Mucosa of descending colon (tissue), 3 donors: ENCODE data around the gene ATP2A2. TPM values are rescaled to one million over a fixed set of nuclear protein-coding genes. Genes with fewer than 3 reads are reported as not detected.
A peak's percentile ranks its signal among the peaks of the same experiment; 100 is the strongest.

Experiments used
- ATAC-seq: fragments of 200-7000 bp; cut with Tn5 transposase; one replicate; pipeline ENCODE4 v1.9.1; 2020; ENCODE audit warnings: mild to moderate bottlenecking, moderate library complexity
- DNase-seq, 3 donors: peaks; one replicate each; pipeline ENCODE4 v3.0.0-alpha.2; 2020
- H3K36me3 ChIP-seq: fragments of 200-600 bp; one replicate; pipeline ENCODE4 v1.8.0; 2021; ENCODE audit warnings: low read depth, mild to moderate bottlenecking
- H3K4me1 ChIP-seq: fragments of 200-600 bp; one replicate; pipeline ENCODE4 v1.8.0; 2021; ENCODE audit warnings: low read depth, mild to moderate bottlenecking
- H3K4me3 ChIP-seq: fragments of 200-600 bp; one replicate; pipeline ENCODE4 v1.8.0; 2021; ENCODE audit warnings: mild to moderate bottlenecking
- H3K9me3 ChIP-seq: fragments of 200-600 bp; one replicate; pipeline ENCODE4 v1.8.0; 2021; ENCODE audit warnings: mild to moderate bottlenecking
- CTCF ChIP-seq: fragments of 200-600 bp; IDR thresholded peaks from one replicate; pipeline ENCODE4 v1.8.0; 2022; ENCODE audit warnings: antibody characterized with exemption, mild to moderate bottlenecking
- intact Hi-C, 2 donors: fragments of 100-400 bp; cut with DNase I in 1 of 2; cut with micrococcal nuclease in 1 of 2; formaldehyde crosslinking; loops; one replicate each; pipeline versions ENCODE4 v1.11.0 to v1.11.1; 2022; cut with DNase I, micrococcal nuclease
- total RNA-seq, 3 donors: library from RNA; stranded (reverse); fragmentation: NEBNext Ultra II Directional in 2 of 3; extraction: Animal tissue kit (Norgen Biotek cat#: 25700) in 2 of 3; gene quantifications; one replicate each; pipeline versions ENCODE4 v1.2.1 to v1.2.4, GENCODE V29; 2021 to 2023
- donor health status: DM: no; HTN: no; CAD: no; lungs with moderate emphysema.
- donor health status: DM: no; HTN: no; CAD: no.
- donor health status: DM: no; HTN: yes; CAD: no.

The ATP2A2 gene
- total RNA-seq, 3 donors from 2014 or later, result 242 to 287 (median 259) TPM

- no peak overlapping the region for H3K4me3 ChIP-seq
- H3K36me3 ChIP-seq, result peaks cover 40% of the 10 kb centered on the region
- H3K9me3 ChIP-seq, result no peaks in the 10 kb centered on the region
- intact Hi-C loops, result no loop called here
- ATAC-seq (no peak), DNase-seq (no peak)
- H3K4me1 ChIP-seq, result no peaks in the 10 kb centered on the region
- TF ChIP-seq CTCF, result no peak
Observed at GRCh38 chr12:110344657-110345056, 63.6 kb downstream of the ATP2A2 start.

GRCh38 chr12:110345176-110345661 lies 64.2 kb downstream of the ATP2A2 start:
- no peak for TF ChIP-seq CTCF
- Histone ChIP-seq H3K4me1 (no peaks in the 10 kb centered on the region), H3K36me3 (peaks cover 37% of the 10 kb centered on the region), H3K4me3 (no peak overlapping the region), H3K9me3 (no peaks in the 10 kb centered on the region)
- ATAC-seq (peak; percentile 87), DNase-seq (no peak)
- intact Hi-C loops, result no loop called here

GRCh38 chr12:110345963-110346362 lies 64.9 kb downstream of the ATP2A2 start:
- no peak for TF ChIP-seq CTCF
- Histone ChIP-seq H3K4me3 (no peak overlapping the region), H3K9me3 (no peaks in the 10 kb centered on the region), H3K4me1 (no peaks in the 10 kb centered on the region), H3K36me3 (peaks cover 30% of the 10 kb centered on the region)
- DNase-seq (no peak), ATAC-seq (no peak)
- intact Hi-C loops, result no loop called here

- intact Hi-C loops, result no loop called here
- Histone ChIP-seq H3K36me3 (peaks cover 16% of the 10 kb centered on the region), H3K9me3 (no peaks in the 10 kb centered on the region), H3K4me3 (no peak overlapping the region), H3K4me1 (no peaks in the 10 kb centered on the region)
- TF ChIP-seq CTCF, result no peak
- ATAC-seq (no peak), DNase-seq (no peak)
Observed at GRCh38 chr12:110347767-110348166, 66.7 kb downstream of the ATP2A2 start.

- H3K9me3 ChIP-seq, result no peaks in the 10 kb centered on the region
- intact Hi-C loops, result no loop called here
- DNase-seq (no peak), ATAC-seq (no peak)
- no peak for TF ChIP-seq CTCF
- H3K36me3 ChIP-seq, result peaks cover 12% of the 10 kb centered on the region
- no peaks in the 10 kb centered on the region for H3K4me1 ChIP-seq
- no peak overlapping the region for H3K4me3 ChIP-seq
Observed at GRCh38 chr12:110348431-110349059, 67.5 kb downstream of the ATP2A2 start.
